SKM-1 treated with dmso at 0.1 percent for 144 hours (cell line): Measurements from ENCODE around the gene TSPAN14.
A peak's percentile ranks its signal among the peaks of the same experiment; 100 is the strongest.

Source experiments
- DNase-seq: peaks from one replicate; lab custom pipeline; 2025; ENCODE audit not compliant: unreplicated experiment; lab: John Stamatoyannopoulos, UW

TSPAN14 gene

DNA sequence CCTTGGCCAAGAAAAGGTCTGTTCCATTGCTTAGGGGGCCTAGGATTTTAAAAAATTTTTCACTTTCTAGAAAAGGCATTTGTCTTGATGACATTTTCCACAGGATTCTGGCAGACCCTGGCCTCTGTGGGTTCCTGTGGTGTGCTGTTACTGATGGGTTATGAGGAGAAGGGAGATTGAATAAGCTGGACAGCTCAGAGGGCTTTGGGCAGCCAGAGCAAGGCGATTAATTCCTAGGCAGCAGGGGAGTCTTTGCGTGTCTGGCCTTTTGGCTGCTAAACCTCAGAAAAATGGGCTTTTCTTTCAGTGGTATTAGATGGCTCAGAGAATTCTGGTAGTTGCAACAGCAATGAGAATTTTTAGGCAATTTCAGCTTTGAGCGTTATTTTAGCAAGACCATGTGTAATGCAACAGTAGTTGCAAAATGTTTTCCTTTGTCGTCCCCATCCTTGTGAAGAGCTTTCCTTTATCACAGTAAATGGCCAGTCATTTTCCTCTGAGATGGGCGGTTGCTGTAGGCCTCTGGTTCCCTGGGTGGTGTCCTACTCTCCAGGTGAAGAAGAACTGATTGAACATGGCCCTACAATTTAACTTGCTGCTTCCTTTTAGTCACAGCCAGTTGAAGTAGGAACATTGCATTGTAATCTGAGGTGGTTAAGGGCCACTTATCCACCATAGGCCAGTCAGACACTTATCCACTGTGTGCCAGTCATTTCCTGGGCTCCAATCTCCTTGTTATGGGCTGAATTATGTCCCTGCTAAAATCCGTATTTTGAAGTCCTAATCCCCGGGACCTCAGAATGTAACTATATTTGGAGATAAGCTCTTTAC lies 126.7 kb downstream of the TSPAN14 start:
- DNase-seq: peak; percentile 91

DNA sequence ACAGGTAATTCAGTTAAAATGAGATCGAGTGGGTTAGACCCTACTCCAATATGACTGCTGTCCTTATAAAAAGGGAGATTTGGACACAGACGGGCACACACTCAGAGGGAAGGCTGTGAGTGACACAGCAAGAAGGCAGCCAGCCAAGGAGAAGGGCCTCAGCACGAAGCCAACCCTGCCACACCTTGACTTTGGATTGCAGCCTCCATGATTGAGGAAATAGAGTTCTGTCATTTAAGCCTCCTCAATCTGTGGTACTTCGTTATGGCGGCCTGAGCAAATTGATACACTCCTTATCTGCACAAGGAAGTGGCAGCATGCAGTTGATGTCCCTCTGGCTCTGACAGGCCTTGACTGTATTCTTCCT lies 127.3 kb downstream of the TSPAN14 start:
- DNase-seq: no peak

DNA sequence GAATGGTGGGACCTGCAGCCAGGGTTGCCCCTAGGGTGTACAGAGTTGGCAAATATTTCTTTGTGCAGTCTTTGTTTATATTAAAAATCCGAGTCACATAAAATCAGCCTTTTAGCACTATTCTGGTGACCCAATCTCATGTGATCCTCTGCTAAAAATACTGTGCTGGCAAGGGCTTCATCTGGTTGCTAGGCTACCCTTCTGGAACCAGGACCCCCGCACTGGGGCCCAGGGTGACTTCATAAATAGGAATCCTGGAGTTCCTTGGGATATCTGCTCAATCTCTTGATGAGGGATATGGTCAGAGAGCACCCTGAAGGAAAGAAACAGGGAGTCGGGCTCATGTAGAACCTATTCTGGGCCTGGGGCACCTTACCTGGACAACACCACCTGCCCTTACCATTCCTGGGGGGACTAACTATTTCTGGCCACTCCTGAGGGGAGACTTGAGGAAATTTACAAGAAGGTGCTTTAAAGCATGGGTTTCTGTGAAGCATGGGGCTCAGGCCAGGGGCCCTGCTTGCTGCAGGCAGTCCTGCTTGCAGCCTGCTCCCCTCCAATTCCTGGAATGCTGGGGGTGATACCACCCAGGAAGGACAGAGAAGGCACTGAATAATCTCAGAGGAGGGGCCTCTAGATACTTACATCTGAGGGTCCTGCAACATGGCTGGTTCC lies 128.3 kb downstream of the TSPAN14 start:
- DNase-seq: no peak
